ENCODE results near the gene SCFD2.

- TF ChIP-seq CTCF (IDR thresholded peaks at IDR 0.05; ENCODE audit: insufficient read depth, low read depth, low read length) (no peak), EZH2 (IDR thresholded peaks at IDR 0.05; ENCODE audit: insufficient read depth, low read length) (no peak)
Observed at GRCh38 chr4:53151489-53151788, 214.4 kb downstream of the SCFD2 start.

All from astrocyte (in vitro differentiated cells and primary cell).